ENCODE results near the gene DKC1.

DNA sequence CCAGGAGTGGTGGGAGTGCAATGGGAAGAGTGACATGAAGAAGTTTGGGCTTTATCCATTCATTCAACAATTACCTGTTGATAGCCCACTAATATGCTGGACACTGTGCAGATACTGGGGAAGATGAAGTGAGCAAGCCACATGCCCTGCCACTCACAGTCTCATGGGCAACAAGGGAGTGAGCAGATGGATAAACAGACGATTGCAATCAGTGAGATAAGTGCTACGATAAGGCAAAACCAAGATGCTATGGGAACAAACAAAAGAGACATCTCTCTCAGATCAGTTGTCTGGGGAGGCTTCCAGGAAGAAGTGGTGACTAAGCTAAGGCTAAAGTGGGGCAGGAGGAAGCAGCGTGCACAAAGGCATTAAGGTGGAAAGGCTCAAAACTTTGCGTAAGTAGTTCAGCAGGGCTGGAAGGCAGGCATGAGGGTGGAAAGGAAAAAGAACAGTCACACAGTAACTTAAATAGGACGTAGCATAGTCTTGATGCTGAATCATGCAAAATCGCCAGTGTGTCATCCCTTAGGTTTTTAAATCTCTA lies 43.5 kb upstream of the DKC1 start:
- TF ChIP-seq, protein P1, sequence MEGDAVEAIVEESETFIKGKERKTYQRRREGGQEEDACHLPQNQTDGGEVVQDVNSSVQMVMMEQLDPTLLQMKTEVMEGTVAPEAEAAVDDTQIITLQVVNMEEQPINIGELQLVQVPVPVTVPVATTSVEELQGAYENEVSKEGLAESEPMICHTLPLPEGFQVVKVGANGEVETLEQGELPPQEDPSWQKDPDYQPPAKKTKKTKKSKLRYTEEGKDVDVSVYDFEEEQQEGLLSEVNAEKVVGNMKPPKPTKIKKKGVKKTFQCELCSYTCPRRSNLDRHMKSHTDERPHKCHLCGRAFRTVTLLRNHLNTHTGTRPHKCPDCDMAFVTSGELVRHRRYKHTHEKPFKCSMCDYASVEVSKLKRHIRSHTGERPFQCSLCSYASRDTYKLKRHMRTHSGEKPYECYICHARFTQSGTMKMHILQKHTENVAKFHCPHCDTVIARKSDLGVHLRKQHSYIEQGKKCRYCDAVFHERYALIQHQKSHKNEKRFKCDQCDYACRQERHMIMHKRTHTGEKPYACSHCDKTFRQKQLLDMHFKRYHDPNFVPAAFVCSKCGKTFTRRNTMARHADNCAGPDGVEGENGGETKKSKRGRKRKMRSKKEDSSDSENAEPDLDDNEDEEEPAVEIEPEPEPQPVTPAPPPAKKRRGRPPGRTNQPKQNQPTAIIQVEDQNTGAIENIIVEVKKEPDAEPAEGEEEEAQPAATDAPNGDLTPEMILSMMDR (IDR thresholded peaks at IDR 0.05 in 8 of 11, conservative IDR thresholded peaks at IDR 0.05 in 3 of 11): no peak
- peak in 1 of 3 donors; percentile 54 for TF ChIP-seq POLR2AphosphoS5 (IDR thresholded peaks at IDR 0.05)
